ENCODE data around the gene USP50. TPM values are rescaled to one million over a fixed set of nuclear protein-coding genes. Genes with fewer than 3 reads are reported as not detected.

The USP50 gene
- total and polyA plus RNA-seq, 8 donors, result 0.30 to 1.3 (median 0.54) TPM; not detected in 2

Other genes starting within 250 kb of the USP50 start
- 10 to 100 TPM; 17.8 to 18.7 TPM for gene GABPB1, start 191.5 kb downstream of the USP50 start, total RNA-seq
- 10 to 100 TPM; 35.6 to 40.0 (median 37.8) TPM for gene GABPB1, start 191.5 kb downstream of the USP50 start, polyA plus RNA-seq (ENCODE audit: insufficient read length in 6 of 6)
- 10 to 100 TPM; 64.1 to 67.4 TPM for gene USP8, start 122.3 kb downstream of the USP50 start, total RNA-seq
- 10 to 100 TPM; 51.3 to 68.6 (median 58.2) TPM for gene USP8, start 122.3 kb downstream of the USP50 start, polyA plus RNA-seq (ENCODE audit: insufficient read length in 6 of 6)
- gene TRPM7, start 140.1 kb upstream of the USP50 start, total RNA-seq, result 10 to 100 TPM; 30.6 to 47.6 TPM
- 10 to 100 TPM; 32.6 to 44.7 (median 40.1) TPM for gene TRPM7, start 140.1 kb upstream of the USP50 start, polyA plus RNA-seq (ENCODE audit: insufficient read length in 6 of 6)
- gene SPPL2A, start 219.0 kb upstream of the USP50 start, total RNA-seq, result 100 to 1,000 TPM; 114 to 172 TPM
- gene SPPL2A, start 219.0 kb upstream of the USP50 start, polyA plus RNA-seq (ENCODE audit: insufficient read length in 6 of 6), result 10 to 100 TPM; 70.9 to 84.3 (median 82.6) TPM

Measured in left lung (tissue), 8 donors.